Activated naive CD8-positive, alpha-beta T cell treated with anti-CD3 and anti-CD28 coated beads, Interleukin-2, amount 10 ng/mL, durations not matched to agents 7 days and 5 days (primary cell): ENCODE measurements around the gene SCAMP4. TPM values are rescaled to one million over a fixed set of nuclear protein-coding genes. Genes with fewer than 3 reads are reported as not detected.

ENCODE experiments used
- ATAC-seq: fragments of 150-1000 bp; cut with Tn5 transposase; one replicate; pipeline ENCODE4 v1.10.0; 2021; ENCODE audit warnings: low read depth, moderate library complexity
- POLR2A ChIA-PET: fragments of 350-600 bp; sonication (Branson Sonifier 250); formaldehyde crosslinking; loops from one replicate; lab custom pipeline; 2021; ENCODE audit warnings: antibody characterized with exemption; lab: Charles Lee
- DNase-seq: peaks from one replicate; pipeline ENCODE4 v3.0.0; 2021
- H3K27ac Mint-ChIP-seq: one replicate; pipeline ENCODE4 v1.8.0; 2022; ENCODE audit warnings: mild to moderate bottlenecking, mixed read lengths
- H3K27me3 Mint-ChIP-seq: one replicate; pipeline ENCODE4 v1.8.0; 2022; ENCODE audit warnings: mild to moderate bottlenecking, moderate library complexity, mixed read lengths
- H3K36me3 Mint-ChIP-seq: one replicate; pipeline ENCODE4 v1.8.0; 2021; ENCODE audit warnings: mild to moderate bottlenecking, mixed read lengths
- H3K4me1 Mint-ChIP-seq: one replicate; pipeline ENCODE4 v1.8.0; 2021; ENCODE audit warnings: mixed read lengths
- H3K4me3 Mint-ChIP-seq: one replicate; pipeline ENCODE4 v1.8.0; 2022; ENCODE audit warnings: mild to moderate bottlenecking, moderate library complexity, mixed read lengths
- H3K9me3 Mint-ChIP-seq: one replicate; pipeline ENCODE4 v1.8.0; 2021; ENCODE audit warnings: mixed read lengths
- total RNA-seq, 2 experiments: library from RNA; stranded (reverse); gene quantifications; one replicate each; pipeline ENCODE4 v1.2.3, GENCODE V29; 2021

The SCAMP4 gene
- total RNA-seq, 2 experiments from 2014 or later = 35.1 to 35.2 TPM

DNA sequence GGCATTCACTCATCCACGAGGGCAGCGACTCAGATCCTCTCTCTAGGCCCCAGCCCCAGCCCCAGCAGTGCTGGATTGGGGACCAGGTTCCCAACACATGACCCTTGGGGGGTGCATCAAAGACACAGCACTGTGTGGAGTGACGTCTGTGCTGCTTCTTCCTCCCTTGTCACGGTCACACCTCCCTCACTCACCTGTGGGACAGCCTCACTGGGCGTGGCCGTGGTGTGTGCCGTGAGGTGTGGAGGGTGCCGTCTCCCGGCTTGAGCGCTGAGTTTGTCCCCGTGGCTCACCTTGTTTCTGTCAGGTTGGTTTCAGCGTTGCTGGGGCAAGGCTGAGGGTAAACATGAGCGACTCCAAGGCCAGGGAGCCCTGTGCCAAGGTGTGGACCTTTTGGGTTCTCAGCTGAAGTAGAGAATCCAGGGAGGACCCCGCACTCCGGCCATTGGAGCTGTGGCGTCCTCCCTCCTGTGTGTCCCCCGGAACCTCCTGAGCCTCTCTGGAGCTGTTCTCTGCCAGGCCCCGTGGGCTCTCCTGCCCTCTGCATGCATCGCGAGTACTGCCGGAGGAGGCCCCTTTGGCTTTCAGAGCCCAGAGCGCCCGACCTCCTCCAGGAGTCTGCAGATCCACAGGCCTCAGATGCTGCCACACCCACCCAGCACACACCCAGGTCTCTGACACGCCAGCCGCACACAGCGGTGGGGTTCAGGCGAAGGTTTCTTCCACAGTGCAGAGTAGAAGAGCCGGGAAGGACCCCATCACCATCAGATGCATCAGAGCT is 69.4 kb downstream of the SCAMP4 start:
- H3K27me3 Mint-ChIP-seq = no peaks in the 10 kb centered on the region

GRCh38 chr19:1975162-1975480 is 69.9 kb downstream of the SCAMP4 start:
- Mint-ChIP-seq H3K27me3 (no peaks in the 10 kb centered on the region), H3K4me3 (no peak overlapping the region), H3K9me3 (no peaks in the 10 kb centered on the region), H3K27ac (no peak overlapping the region), H3K36me3 (peaks cover 6% of the 10 kb centered on the region), H3K4me1 (no peaks in the 10 kb centered on the region)
- POLR2A ChIA-PET = no interaction called here
- no peak for ATAC-seq
- no peak for DNase-seq

More for the DNA sequence above, 69.4 kb downstream of the SCAMP4 start:
- ATAC-seq (no peak), DNase-seq (no peak)
- Mint-ChIP-seq H3K27ac (no peak overlapping the region), H3K9me3 (no peaks in the 10 kb centered on the region), H3K4me3 (no peak overlapping the region), H3K36me3 (peaks cover 7% of the 10 kb centered on the region), H3K4me1 (no peaks in the 10 kb centered on the region)
- POLR2A ChIA-PET = no interaction called here

Other genes starting within 250 kb of the SCAMP4 start
- gene ONECUT3, start 151.9 kb upstream of the SCAMP4 start, total RNA-seq = not detected
- 10 to 100 TPM; 17.0 to 18.6 TPM for gene ATP8B3, start 93.1 kb upstream of the SCAMP4 start, total RNA-seq
- gene REXO1, start 56.9 kb upstream of the SCAMP4 start, total RNA-seq = 10 to 100 TPM; 57.9 to 60.4 TPM
- gene KLF16, start 41.8 kb upstream of the SCAMP4 start, total RNA-seq = 10 to 100 TPM; 21.5 to 21.8 TPM
- 100 to 1,000 TPM; 185 to 194 TPM for gene ABHD17A, start 19.9 kb upstream of the SCAMP4 start, total RNA-seq
- gene ADAT3, start within 50 bp of the SCAMP4 start, total RNA-seq = 1 to 10 TPM; 7.6 to 9.3 TPM
- gene CSNK1G2, start 35.8 kb downstream of the SCAMP4 start, total RNA-seq = 100 to 1,000 TPM; 127 to 134 TPM
- gene BTBD2, start 110.3 kb downstream of the SCAMP4 start, total RNA-seq = 10 to 100 TPM; 55.0 to 61.4 TPM
- 100 to 1,000 TPM; 319 to 341 TPM for gene MKNK2, start 145.8 kb downstream of the SCAMP4 start, total RNA-seq
- gene MOB3A, start 190.9 kb downstream of the SCAMP4 start, total RNA-seq = 100 to 1,000 TPM; 190 to 200 TPM
- 10 to 100 TPM; 16.0 to 17.7 TPM for gene IZUMO4, start 191.5 kb downstream of the SCAMP4 start, total RNA-seq
- gene AP3D1, start 246.2 kb downstream of the SCAMP4 start, total RNA-seq = 10 to 100 TPM; 92.6 to 96.5 TPM